Nephron (organoid): ENCODE measurements around the gene BZW1.

Experiments used
- H3K27ac Mint-ChIP-seq, 3 experiments: 2 replicates each; pipeline ENCODE4 v1.8.0; 2020; ENCODE audit warnings: mixed read lengths in 3 of 3, mild to moderate bottlenecking in 2 of 3, moderate library complexity in 1 of 3
- H3K27me3 Mint-ChIP-seq: 2 replicates; pipeline ENCODE4 v1.8.0; 2021; ENCODE audit warnings: low read depth, mild to moderate bottlenecking, moderate library complexity, mixed read lengths
- H3K36me3 Mint-ChIP-seq: 2 replicates; pipeline ENCODE4 v1.8.0; 2020; ENCODE audit warnings: low read depth, mixed read lengths
- H3K4me1 Mint-ChIP-seq: 2 replicates; pipeline ENCODE4 v1.8.0; 2020; ENCODE audit warnings: mixed read lengths
- H3K4me3 Mint-ChIP-seq, 3 experiments: 2 replicates each; pipeline ENCODE4 v1.8.0; 2020; ENCODE audit warnings: mild to moderate bottlenecking in 3 of 3, mixed read lengths in 3 of 3, moderate library complexity in 2 of 3
- H3K9me3 Mint-ChIP-seq: 2 replicates; pipeline ENCODE4 v1.8.0; 2020; ENCODE audit warnings: mixed read lengths
- TF ChIP-seq, protein P1 (sequence below), 3 experiments: fragments of 200-600 bp; sonication (generic); IDR thresholded peaks; one replicate each; pipeline ENCODE4 v1.5.0; 2021; ENCODE audit warnings: antibody characterized with exemption in 3 of 3; ENCODE audit not compliant: unreplicated experiment in 3 of 3

Gene BZW1

DNA sequence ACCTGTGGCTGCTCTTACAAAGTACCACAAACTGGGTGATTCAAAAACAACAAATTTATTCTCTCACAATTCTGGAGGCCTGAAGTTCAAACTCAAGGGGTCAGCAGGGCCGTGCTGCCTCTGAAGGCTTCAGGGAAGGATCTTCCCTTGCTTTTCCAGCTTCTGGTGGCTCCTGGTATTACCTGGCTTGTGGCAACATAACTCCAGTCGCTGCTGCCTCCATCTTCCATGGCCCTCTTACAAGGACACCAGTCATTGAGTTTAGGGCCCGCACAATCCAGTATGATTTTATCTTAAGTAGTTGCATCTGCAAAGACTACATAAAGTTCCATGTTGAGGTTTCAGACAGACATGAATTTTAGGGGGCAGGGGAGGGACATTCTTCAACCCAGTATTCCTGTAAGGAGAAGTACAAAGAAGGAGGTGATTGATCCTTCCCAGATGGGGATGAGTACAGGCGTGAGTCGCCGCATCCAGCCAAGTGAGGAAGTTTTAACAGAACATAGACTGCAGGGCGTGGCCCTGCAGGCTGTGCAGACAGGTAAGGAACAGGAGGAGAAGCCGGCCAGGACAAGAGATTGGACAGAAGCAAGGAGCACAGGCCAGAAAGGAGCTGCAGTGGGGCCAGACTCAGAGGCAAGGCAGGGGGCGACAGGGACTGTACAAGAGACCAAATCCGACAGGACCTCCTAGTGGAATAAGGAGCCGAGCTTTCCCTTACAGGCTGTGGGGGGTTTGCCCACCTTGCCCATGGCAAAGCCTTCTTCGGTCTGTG lies 44.4 kb upstream of the BZW1 start:
- Mint-ChIP-seq H3K27ac (no peak overlapping the region), H3K9me3 (peaks cover 3% of the 10 kb centered on the region), H3K27me3 (no peaks in the 10 kb centered on the region), H3K4me1 (no peaks in the 10 kb centered on the region), H3K4me3 (no peak overlapping the region), H3K36me3 (no peaks in the 10 kb centered on the region)
- TF ChIP-seq, protein P1, sequence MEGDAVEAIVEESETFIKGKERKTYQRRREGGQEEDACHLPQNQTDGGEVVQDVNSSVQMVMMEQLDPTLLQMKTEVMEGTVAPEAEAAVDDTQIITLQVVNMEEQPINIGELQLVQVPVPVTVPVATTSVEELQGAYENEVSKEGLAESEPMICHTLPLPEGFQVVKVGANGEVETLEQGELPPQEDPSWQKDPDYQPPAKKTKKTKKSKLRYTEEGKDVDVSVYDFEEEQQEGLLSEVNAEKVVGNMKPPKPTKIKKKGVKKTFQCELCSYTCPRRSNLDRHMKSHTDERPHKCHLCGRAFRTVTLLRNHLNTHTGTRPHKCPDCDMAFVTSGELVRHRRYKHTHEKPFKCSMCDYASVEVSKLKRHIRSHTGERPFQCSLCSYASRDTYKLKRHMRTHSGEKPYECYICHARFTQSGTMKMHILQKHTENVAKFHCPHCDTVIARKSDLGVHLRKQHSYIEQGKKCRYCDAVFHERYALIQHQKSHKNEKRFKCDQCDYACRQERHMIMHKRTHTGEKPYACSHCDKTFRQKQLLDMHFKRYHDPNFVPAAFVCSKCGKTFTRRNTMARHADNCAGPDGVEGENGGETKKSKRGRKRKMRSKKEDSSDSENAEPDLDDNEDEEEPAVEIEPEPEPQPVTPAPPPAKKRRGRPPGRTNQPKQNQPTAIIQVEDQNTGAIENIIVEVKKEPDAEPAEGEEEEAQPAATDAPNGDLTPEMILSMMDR (IDR thresholded peaks at IDR 0.05; ENCODE audit: unreplicated experiment in 3 of 3), result no peak

DNA sequence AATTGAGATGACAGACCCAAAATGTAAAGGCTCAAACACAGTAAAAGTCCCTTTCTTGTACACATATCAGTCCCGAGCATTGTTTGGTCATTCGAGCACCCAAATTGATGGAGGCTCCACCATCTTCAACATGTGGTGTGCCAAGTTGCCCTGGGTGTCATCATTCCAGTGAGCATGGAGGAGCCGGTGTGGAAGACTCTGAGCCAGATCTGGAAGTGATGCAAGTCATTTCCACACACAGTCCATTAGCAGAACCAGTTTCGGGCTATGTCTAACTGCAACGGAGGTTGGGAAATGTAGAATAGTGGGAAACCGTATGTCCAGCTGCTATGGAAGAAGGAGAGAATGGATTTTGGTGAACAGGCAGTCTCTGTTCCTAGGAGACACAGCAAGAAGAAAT lies 40.9 kb upstream of the BZW1 start:
- no peaks in the 10 kb centered on the region for H3K4me1 Mint-ChIP-seq
- peaks cover 9% of the 10 kb centered on the region for H3K9me3 Mint-ChIP-seq
- no peaks in the 10 kb centered on the region for H3K27me3 Mint-ChIP-seq
- TF ChIP-seq, protein P1 (IDR thresholded peaks at IDR 0.05; ENCODE audit: unreplicated experiment in 3 of 3), result no peak
- no peak overlapping the region for H3K4me3 Mint-ChIP-seq
- H3K27ac Mint-ChIP-seq, result no peak overlapping the region
- H3K36me3 Mint-ChIP-seq, result no peaks in the 10 kb centered on the region

DNA sequence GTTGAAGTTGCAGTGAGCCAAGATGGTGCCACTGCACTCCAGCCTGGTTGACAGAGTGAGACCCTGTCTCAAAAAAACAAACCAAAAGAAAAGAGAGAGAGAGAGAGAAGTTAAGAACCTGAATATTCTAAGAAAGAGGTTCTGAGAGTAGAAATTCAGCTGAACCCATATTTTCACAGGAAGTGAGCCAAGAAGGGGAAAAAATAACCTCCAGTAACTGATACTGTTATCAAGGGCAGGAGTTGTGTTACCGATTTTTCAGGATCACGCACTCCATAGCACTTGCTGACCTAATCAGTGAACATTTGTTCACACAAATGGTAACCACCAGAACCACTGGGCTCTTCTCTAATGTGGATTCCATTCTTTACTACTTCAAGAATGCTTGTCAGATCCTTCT lies 39.1 kb upstream of the BZW1 start:
- Mint-ChIP-seq H3K27ac (no peak overlapping the region), H3K27me3 (no peaks in the 10 kb centered on the region), H3K9me3 (peaks cover 9% of the 10 kb centered on the region), H3K4me1 (no peaks in the 10 kb centered on the region), H3K36me3 (no peaks in the 10 kb centered on the region), H3K4me3 (no peak overlapping the region)
- TF ChIP-seq, protein P1 (IDR thresholded peaks at IDR 0.05; ENCODE audit: unreplicated experiment in 3 of 3), result no peak

DNA sequence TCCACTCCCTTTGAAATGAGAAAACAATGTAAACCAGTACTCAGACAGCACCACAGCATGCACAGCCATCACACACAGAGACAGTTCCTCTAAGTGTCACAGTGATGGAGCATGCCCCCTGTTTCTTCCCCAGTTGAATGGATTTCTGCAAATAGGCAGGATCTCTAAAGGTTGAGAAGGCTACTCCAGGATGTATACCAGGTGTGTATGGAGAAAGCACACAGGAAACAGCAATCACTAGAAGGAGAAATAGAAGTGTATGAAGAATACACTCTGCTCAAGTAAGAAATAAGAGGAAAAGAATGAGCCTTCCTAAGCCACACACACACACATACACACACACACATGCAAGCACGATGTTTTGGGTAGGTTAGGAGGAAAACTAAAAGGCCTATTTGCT lies 38.6 kb upstream of the BZW1 start:
- Mint-ChIP-seq H3K9me3 (peaks cover 9% of the 10 kb centered on the region), H3K4me1 (no peaks in the 10 kb centered on the region), H3K4me3 (no peak overlapping the region), H3K36me3 (no peaks in the 10 kb centered on the region), H3K27me3 (no peaks in the 10 kb centered on the region), H3K27ac (no peak overlapping the region)
- TF ChIP-seq, protein P1 (IDR thresholded peaks at IDR 0.05; ENCODE audit: unreplicated experiment in 3 of 3), result no peak

DNA sequence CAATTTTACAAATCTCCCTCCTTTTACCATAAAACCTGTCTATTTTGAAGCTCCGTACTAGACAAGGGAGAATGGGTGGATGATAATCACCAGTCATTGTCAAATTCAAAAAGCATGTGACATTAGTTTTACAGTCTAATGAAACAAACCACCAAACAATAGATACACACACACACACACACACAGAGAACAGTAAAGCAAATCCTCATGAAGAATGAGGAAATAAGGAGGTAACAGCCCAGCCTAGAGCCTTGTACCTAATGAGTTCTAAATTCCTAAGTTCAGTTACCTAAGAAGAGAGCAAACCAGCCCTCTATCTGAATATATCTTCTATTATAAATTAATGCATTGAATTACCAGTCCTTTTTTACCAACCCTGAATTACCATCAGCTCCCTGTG lies 36.8 kb upstream of the BZW1 start:
- Mint-ChIP-seq H3K27me3 (peaks cover 5% of the 10 kb centered on the region), H3K36me3 (no peaks in the 10 kb centered on the region), H3K27ac (no peak overlapping the region), H3K9me3 (peaks cover 9% of the 10 kb centered on the region), H3K4me1 (no peaks in the 10 kb centered on the region), H3K4me3 (no peak overlapping the region)
- TF ChIP-seq, protein P1 (IDR thresholded peaks at IDR 0.05; ENCODE audit: unreplicated experiment in 3 of 3), result no peak

DNA sequence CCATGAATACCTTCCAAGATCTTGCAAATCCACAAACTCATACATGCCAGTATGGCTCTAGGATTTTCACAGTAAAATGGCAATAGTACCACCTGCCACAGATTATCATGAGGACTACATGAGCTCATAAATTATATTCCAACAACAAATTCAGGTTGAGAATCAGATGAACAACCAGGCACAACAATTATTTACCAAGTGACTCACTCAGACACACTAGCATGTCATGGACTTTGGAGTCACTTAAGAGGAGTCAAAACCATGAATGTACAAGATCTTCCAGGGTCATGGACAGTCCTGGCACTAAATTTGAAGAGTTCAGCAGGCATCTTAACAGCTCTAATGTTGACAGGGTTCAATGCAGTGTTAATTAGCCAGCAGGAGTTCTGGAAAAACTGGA lies 34.4 kb upstream of the BZW1 start:
- no peaks in the 10 kb centered on the region for H3K4me1 Mint-ChIP-seq

More for the DNA sequence above, 34.4 kb upstream of the BZW1 start:
- Mint-ChIP-seq H3K36me3 (no peaks in the 10 kb centered on the region), H3K4me3 (no peak overlapping the region), H3K9me3 (peaks cover 6% of the 10 kb centered on the region), H3K27me3 (peaks cover 5% of the 10 kb centered on the region), H3K27ac (no peak overlapping the region)
- TF ChIP-seq, protein P1 (IDR thresholded peaks at IDR 0.05; ENCODE audit: unreplicated experiment in 3 of 3), result no peak
